ENCODE results near the gene PSME1.

GRCh38 chr14:24145690-24146452, 9.9 kb downstream of the PSME1 start:
- no peak for TF ChIP-seq CTCF (IDR thresholded peaks at IDR 0.05)
- no peak for TF ChIP-seq ZFX (IDR thresholded peaks at IDR 0.05; ENCODE audit: borderline replicate concordance)
